CD4-positive, alpha-beta T cell treated with Interleukin-4 for 4 hours (primary cell): ENCODE measurements around the gene FNDC10.

ENCODE experiments used
- DNase-seq: peaks from one replicate; pipeline ENCODE4 v3.0.0-alpha.2; 2020

Gene FNDC10

DNA sequence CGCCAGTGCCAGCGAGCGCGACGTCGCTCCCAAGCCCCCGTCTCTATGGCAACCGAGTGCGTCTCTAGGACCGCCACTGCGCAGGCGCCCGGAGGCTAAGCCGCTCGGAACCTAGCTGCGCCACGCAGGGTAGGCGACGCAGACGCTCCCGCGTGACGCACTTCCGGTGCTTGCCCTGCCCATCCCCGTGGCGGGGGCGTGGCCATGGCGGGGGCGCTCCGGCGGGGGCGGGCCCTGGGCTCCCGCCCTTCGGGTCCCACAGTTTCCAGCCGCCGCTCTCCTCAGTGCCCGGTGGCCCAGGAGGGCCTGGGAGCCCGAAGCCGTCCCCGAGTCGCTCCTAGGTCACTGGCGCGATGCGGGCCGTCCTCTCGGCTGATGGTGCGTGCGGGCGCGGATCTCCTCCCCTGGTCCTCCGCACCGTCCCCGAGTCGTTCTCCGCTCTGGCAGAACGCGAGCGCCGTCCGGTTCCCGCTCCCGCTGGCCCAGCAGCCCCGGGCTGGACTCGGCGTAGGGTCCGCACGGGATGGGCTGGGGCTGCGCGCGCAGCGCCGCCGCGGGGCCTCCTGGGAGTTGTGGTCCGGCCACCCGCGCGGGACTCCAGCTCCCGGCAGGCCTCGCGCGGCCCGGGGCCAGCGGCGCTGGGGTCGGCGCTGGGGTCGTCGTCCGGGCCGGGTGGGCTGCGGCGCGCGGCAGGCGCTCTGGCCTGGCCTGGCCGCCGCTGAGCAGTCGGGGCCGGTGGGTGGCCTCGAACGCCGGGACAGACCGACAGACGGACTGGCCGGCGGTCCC is 15.5 kb upstream of the FNDC10 start, which contains the start of gene MIB2:
TSS of gene MIB2 (plus strand) at position 245 of the 789 bp plus-strand sequence. CDS start 7,953 bp downstream, outside the sequence.
- peak; percentile 98 for DNase-seq

DNA sequence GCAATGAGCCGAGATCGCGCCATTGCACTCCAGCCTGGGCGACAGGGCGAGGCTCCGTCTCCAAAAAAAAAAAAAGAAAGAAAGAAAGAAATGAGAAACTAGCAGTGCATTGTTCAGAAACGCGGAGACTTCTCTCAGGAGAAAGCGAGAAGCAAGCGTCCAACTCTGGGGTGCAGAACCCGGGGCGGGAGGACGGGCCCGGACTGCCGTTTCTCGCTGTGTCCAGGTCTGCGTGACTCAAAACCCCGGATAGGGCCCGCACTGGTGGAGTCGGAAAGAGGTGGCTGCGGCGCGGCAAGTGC is 15.0 kb upstream of the FNDC10 start:
- no peak for DNase-seq

DNA sequence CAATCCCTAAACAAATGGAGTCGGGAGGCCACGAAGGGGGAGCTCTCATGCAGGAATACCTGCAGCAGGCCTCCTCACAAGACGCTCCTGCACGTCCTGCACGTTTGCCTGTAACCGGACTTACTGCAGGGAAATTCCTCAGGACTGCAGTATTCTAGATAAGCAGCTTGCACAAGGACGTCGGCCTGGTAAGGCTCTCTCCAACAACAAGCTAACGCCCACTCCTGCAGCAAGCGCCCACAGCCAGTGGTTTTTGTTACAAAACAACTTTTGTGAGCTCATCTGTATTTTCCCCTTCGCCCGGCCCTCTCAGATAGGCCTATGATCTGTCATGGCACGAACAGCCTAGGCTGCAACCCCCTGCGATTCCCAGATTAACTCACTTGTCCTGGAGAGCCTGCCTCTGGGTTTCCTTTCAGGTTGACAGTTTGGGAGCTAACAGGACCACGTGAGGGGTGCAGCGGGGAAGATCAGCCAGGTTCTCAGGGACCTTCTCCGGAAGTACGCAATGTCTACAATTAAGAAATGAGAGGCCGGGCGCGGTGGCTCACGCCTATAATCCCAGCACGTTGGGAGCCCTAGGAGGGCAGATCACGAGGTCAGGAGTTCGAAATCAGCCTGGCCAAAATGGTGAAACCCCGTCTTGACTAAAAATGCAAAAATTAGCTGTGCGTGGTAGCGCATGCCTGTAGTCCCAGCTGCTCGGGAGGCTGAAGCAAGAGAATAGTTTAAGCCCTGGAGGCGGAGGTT is 14.4 kb upstream of the FNDC10 start:
- DNase-seq = peak; percentile 82

DNA sequence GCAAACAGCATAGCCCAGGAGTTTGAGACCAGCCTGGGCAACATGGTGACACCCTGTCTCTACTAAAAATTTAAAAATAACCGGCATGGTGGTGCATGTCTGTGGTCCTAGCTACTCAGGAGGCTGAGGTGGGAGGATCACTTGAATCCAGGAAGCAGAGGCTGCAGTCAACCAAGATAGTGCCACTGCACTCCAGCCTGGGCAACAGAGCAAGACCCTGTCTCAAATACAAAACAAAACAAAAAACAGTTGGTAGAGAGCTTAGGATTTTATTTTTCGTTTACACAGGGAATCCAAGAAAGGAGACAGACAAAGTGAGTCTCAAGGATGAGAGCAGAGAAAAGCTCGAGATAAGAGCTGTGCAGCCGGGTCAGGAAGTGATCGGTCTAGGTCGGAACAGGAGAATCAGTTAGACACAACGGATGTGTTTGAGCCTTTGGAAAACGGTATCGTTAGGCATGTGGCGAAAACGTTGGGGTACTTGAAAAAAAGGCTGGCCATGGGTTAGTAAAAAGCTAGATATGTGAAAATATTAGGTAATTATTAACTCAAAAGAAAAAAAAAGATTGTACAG is 13.7 kb upstream of the FNDC10 start:
- DNase-seq = no peak

DNA sequence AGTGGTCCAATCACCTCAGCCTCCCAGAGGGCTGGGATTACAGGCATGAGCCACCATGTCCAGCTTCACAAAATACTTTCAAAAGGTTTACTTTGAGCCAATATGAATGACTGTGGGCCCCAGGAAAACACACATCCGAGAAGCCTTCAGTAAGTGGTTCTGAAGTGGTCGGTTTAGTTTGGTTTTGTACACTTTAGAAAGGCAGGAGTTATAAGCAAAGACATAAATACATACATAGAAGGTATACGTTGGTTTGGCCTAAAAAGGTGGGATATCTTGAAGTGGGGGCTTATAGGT is 12.1 kb upstream of the FNDC10 start:
- no peak for DNase-seq

DNA sequence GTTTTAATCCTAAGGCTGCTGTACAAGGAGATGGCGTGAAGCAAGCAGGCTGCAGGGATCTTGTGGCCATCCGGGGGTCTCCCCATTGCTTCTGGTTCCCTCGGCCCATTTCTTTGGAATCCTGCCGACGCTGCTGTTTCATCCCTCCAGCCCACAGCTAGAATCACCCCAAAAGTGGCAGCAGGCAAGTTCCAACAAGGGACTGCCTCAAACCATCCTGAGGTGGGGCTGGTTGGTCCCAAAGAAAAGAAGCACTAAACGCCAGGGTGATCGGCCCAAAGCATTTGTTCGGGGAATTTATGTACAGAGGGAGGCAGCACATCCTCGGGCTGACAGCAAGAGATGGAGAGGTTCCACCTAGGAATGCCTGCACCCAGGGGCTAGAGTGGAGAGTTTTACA is 10.9 kb upstream of the FNDC10 start:
- DNase-seq = no peak

DNA sequence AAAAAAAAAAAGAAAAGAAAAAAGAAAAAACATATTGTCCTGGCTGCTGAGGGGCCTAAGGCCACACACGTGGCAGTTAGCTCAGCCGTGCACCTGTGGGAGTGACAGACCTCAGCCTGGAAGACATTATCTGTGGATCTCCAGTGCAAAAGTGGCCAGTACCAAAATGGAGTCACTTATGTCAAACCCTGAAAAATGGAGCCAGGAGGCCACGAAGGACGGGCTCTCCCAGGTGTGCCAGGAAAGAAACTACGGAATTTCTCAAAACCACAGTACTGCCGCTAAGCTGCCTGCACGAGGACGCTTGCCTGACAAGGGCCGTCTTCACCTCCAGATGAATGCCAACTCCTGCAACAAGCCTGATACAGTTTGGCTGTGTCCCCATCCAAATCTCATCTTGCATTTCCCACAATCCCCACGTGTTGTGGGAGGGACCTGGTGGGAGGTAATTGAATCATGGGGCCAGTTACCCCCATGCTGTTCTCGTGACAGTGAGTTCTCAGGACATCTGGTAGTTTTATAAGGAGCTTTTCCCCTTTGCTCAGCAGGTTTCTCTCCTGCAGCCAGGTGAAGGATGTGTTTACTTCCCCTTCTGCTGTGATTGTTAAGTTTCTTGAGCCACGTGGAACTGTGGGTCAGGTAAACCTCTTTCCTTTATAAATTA is 10.0 kb upstream of the FNDC10 start:
- DNase-seq = no peak

DNA sequence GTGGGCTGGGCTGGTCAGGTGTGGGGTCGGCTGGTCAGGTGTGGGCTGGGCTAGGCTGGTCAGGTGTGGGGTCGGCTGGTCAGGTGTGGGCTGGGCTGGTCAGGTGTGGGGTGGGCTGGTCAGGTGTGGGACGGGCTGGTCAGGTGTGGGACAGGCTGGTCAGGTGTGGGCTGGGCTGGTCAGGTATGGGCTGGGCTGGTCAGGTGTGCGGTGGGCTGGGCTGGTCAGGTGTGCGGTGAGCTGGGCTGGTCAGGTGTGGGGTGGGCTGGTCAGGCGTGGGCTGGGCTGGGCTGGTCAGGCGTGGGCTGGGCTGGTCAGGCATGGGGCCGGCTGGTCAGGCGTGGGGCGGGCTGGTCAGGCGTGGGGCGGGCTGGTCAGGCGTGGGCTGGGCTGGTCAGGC is 6.3 kb upstream of the FNDC10 start:
- no peak for DNase-seq

DNA sequence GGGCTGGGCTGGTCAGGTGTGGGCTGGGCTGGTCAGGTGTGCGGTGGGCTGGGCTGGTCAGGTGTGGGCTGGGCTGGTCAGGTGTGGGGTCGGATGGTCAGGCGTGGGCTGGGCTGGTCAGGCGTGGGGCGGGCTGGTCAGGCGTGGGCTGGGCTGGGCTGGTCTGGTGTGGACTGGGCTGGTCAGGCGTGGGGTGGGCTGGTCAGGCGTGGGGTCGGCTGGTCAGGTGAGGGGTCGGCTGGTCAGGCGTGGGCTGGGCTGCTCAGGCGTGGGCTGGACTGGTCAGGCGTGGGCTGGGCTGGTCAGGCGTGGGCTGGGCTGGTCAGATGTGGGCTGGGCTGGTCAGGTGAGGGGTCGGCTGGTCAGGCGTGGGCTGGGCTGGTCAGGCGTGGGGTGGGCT is 5.8 kb upstream of the FNDC10 start:
- DNase-seq = no peak

DNA sequence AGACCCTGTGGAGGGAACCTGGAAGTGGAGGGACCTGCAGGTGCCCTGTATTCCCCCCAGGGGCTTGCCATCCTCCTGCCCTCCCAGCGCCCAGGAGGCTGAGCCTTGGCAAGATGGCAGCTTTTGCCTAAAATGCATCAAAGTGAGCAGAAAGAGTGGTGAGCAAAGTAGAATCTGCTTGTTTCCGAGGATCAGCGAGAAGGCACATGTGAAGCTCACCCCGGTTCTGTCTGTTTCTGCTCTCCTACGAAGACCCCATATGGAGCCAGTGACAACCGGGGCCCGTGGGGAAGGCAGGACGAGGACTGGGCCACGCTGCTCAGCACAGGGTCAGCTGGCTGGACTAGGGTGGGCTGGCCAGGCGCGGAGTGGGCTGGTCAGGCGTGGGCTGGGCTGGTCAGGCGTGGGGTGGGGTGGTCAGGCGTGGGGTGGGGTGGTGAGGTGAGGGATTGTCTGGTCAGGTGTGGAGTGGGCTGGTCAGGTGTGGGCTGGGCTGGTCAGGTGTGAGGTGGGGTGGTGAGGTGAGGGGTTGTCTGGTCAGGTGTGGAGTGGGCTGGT is 5.2 kb upstream of the FNDC10 start:
- no peak for DNase-seq

DNA sequence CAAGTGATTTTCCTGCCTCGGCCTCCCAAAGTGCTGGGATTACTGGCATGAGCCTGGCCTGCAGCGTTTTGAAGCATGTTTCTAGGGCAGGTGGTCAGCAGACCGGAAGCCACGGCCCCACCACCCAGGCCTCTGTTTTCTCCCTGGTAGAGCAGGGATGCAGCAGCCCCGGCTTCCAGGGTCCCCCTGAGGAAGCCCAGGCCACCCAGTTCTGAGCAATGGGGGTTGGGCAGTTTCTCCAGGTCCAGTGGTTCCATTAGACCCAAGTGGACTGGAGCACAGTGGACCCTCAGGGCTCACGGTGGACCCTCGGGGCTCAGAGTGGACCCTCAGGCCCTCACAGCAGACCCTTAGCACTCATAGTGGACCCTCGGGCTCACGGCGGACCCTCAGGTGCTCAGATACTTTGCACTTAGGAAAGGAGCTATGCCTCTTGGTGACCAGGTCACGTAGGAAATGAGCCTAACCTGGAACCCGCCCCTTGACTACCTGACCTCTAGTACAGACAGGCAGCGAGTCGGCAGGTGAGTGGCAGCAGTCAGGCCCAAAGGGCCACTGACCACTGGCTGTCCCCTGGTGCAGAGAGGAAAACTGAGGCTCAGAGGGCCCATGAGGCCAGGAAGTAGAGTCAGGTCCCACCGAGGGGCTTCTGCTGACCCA is 4.6 kb upstream of the FNDC10 start:
- no peak for DNase-seq

DNA sequence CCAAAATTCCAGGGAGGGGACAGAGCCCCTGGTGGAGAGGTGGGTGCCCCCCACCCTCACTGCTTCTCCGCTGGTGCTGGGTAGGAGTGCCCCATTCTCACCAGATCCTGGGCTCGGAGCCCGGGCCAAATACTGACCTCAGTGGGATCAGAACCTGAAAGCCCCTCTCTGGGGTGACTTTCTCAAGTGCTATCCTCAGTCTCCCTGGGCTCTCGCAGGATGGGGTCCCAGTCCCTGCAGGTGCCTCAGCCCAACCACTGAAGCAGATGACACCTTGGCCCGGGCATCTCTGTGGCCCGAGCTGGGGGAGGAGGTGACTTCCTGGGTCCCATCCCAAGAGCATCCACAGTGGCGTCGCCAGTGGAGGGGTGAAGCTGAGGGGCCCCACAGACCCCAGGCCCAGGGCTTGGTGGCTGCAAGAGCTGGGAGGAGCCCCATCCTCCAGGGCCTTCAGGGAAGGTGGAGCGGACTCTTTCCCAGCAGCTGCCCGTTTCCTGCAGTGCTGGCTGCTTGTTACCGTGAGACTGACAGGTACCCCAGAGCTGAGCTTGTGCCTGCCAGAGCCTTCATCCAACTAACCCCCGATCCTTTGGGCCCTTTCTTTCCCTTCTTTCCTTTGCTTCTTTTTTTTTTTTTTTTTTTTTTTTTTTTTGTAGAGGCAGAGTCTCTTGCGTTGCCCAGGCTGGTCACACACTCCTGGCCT is 3.9 kb upstream of the FNDC10 start:
- no peak for DNase-seq

DNA sequence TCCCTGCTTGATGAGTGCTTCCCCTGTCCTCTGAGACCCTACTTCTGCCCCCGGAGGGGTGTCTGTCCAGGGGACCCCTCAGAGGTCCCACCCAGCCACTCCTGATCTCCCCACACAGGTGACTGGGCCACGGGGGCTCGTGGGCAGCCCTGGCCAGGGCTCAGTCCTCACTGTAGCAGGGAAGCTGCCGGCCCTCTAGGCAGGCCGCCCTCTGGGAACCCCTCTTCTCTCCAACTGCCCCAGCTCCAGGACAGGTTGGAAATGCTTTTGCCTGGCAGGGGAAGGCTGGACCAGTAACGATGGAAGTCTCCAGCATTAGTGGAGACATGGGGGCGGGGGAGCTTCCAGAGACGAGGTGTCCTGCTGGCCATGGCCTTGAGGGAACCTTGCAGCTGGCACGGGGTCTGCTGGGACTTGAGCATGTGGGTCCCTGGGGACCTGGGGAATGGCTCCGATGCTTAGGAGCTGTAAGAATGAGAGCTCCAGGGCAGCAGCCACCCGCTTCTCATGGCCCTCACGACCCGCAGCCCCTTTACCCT is 3.1 kb upstream of the FNDC10 start:
- no peak for DNase-seq

DNA sequence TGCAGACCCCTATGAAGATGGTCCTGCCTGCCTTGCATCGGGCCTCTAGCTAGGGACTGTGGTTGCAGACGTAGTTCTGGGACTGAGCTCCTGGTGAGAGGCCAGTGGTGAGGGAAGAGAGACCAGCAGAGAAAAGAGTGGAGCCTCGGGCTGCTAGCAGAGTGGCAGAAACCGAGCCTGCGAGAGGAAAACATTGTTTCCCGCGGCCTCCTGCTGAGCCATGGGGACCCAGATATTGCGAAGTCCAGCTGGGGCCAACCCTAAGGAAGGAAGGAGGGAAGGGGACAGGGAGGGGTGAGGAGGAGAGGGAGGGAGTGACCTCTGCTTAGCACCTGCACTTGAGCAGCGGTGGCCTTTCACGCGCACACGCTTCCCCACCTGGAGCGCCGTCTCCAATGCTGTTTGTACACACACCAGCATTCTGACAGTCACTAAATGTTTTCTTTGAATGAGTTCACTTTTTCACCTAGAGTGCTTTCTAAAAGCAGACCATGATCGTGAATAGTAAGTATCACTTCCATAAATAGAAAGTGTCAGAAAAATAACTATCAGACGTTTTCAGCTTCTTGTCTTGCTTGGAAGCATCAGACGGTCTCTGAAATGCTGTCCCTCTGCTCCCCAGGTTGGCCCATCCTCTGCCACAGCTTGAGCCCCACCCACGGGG is 2.5 kb upstream of the FNDC10 start:
- DNase-seq = no peak

DNA sequence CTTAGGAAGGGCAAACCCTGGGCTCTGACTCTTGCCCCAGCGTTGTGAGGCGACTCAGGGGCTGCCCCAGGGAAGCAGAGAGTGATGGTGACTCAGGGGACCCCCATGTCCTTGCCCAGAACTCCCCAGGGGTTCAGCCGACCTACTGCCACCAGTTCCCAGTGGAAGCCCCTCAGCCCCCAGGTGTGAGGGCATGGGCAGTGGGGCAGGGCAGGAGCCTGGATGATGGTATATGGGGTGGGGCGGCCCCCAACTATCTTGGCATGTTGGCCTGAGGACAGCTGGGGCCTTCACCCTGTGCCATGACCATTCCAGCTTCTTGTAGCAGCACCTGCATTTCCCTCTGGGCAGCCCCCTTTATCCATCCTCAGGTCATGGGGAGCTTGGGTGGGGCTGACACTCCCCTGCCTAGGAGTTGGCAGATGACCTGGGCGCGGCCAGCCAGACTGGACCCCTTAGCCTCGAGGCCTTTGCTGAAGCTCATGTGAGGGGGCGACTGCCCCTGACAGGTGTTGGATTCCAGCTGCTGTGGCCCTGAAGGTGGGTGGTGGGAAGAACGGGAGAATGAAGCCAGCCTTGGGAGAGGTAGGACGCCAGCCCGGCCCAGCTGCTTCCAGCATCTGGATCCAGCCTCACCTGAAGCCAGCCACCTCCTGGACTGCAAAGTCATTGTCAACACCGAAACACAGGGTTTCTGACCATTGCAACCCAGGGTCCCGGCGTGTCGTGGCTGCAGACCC is 1.8 kb upstream of the FNDC10 start:
- no peak for DNase-seq

DNA sequence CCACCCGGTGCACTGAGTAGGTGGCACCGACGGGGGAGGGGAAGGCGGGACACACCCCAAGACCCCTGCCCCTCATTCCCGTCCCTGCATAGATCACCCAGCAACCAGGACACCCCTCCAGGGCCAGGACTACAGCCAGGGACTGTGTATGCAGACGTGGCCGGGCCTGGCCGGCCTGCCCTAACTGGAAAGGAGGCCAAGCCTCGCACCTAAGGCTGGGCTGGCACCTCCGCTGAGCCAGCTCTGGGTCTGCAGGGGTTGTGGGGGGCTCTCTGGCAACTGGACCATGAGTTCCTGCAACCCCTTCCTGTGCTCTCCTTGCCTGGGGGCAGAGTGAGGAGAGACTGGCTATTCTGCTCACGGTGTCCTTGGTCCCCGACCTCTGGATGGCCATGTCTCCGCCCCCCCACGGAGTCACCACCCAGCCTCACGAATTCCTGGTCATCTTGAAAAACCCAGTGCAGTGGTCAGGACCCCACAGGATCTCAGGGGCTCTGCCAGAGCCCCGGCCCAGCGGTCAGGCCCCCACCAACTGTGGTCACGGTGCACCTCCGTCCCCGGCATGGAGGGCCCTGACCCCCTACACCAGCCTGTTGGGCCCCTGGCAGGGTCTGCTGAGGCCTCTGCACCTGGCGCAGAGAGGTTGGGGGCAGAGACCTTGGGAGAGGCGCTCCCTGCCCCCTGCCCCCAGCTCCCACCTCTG is 1.1 kb upstream of the FNDC10 start:
- DNase-seq = no peak

DNA sequence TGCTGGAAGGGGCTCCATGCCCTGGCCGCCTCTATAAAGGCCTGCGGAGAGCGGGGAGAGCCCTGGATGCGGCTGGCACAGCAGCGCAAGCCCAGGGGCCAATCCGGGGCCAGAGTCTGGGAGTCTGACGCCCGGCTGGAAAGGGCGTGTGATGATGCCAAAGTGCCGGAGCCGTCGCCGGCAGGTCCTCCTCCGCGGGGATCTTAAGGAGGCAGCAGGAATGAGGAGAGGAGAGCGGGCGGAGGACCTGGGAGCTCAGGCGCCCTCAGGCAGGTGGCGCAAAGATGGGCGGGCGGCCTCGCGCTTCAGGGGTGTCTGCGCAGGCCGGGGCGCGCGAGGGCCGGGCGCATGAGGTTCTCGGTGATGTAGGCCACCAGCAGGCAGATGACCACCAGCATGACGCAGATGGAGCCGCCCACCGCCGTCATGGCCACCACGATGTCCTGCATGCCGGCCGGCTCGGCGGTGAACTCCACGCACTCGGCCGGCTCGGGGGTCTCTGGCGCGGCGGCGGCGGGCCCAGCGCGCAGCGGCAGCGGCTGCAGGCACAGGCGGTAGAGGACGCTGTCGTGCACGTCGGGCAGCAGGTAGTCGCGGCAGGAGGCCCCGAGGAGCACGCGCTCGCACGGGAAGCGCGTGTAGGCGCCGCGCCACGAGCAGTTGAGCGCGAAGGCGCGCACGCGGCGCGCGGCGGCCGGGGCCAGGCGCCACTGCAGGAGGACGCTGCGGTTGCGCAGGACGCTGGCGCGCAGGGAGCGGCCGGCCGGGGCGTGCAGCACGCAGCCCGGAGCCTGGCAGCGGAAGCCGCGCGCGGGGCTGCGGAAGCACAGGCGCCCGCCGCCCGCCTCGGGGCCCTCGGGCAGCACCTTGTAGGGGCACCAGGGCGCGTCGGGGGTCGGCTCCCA is 653 bp downstream of the FNDC10 start:
- DNase-seq = peak; percentile 22

DNA sequence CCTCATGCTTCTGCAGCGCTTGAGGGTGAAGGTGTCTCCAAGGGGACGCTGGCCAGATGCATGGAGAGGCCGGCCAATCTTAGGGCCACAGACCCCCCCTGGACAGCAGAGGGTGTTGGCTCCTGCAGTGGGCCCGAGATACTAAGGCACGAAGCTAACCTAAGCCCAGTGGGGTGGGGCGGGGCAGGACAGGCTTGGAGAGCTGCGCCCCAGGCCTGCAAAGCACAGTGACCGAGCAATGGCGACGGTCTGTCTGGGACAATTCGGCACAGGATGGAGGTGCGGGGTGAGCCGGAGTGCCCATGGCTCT is 1.3 kb downstream of the FNDC10 start:
- DNase-seq = no peak

DNA sequence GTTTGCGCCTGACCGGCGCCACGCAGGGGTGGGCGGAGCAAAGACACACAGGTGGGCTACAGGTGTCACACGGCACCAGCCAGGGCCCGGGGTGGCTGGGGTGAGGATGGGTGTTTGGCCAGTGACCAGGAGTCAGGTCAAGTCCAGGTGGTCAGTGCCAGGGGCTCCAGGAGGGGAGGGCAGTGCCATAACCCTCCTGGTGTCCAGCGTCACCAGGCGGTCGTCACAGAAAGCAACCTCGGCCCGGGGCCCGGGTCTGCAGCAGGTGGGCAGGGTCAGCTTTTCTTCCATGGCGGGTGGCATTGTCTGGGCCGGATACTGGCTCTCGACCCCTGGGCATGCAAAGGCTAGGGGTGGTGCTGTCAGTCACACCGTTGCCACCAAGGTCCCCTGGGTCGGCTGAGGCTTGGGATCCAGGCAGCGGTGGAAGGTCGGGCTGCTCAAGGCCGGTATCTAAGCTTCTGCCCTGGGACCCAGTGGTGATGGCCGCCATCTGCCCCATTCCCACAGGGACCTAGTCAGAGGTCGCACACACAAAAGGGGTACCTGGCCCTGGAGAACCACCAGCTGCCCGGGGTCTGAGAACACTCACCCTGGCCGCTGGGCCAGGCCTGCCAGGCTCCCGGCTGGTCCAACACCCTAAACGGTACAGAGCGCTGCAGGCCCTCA is 1.8 kb downstream of the FNDC10 start:
- no peak for DNase-seq
